ENCODE measurements around the gene PIM3.

PIM3 gene

GRCh38 chr22:49956914-49957825 is 3.4 kb upstream of the PIM3 start:
- DNase-seq, result no peak

DNA sequence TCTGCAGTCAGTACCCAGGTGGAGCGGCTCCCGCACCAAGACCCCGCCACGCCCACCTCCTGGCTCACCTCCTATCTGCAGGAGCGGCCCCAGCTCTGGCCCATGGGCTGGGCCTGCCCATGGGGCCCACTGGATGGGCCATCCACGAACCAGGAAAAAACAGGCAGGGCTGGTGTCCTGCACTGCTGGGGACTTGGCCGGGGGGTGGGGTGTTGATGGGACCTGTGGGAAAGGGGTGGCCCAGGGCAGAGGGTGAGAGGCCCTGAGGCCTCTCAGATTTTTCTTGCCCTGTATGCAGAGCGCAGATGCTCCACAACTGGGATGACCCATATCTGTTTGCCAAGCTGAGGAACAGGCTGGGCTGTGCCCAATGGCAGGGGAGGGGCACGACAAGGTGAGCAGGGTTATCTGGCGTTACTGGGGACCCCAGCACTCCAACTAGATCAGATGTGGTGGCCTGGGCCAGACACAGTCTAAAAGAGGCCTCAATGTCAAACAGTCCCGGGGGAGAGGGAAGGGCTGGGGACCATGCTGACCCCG is 2.7 kb upstream of the PIM3 start:
- DNase-seq, result no peak

DNA sequence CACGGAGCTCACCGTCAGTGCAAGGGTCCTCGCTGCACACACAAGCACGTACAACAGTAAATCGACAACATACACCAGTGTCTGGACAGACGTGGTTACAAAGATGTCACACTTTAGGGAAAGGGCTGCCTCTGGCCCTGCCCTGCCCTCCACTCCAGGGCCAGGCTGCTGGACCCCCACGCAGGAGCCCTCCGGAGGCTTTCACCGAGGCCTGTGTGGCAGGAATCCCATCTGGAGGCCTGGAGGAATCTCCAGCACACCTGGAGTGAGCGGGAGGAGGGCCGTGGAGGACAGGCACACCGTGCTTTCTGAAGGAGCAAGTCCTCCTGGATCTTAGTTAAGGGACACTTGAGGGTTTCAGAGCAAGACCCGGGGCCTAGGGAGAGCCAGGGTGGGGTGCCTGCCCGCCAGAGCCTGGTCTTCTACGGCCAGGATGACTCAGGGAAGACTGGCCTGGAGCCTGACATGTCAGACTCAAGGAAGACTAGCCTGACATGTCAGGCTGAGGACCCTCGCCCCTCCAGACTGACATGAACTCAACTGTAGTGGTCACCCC is 2.1 kb upstream of the PIM3 start:
- DNase-seq, result no peak

DNA sequence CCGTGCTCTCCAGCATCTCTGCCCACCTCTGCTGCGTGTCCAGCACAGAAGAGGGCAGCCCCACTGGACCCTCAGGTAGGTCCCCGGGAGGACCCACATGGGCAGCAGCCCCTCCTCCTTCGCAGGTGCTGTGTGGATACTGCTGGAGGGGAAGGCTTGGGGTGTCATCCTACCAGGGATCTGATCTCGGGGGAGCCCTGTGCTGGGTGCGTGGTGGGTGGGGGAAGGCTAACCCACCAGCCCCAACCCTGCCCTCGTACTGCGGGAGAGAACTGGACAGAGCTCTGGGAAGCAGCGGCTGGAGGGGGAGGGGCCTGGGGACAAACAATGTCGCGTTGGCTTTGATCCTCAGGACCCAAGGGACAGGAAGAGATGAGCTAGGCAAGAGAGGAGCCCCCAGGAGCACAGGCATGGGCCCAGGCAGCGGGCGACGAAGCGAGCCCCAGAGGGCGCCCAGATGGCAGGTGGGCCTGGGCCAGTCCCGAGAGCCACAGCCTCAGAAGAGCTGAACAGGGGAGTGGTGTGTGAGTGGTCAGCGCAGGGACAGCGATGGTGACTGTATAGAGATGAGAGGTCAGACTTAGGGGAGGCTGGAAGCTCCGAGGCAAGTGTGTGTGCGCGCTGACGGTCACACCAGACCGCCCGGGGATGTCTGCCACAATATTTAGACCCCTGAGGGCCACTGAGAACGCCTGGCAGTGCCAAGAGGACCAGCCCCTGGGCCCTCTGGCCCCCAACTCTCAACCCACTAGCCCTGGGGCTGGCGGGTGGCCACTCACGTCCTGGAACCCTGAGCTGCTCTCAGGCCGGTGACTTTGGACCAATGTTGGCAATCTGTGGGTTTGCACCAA is 1.4 kb upstream of the PIM3 start:
- no peak for DNase-seq

DNA sequence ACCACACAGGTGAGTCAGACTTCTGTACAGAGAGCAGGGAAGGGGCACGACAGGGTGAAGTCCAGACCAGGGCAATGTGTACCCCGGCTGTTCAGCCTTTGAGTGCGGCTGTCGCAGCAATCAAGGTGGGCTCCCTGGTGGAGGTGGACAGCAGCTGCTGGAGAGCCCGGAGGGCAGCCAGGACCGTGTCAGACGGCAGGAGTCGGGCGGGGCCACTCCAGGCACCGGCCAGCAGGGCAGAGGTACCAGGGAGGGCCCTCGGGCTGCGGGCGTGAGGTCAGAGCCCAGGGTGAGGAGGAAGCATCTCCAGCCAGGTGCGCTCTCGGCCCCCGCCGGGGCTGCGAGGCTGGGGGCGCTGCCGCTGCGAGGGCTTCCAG is 802 bp upstream of the PIM3 start:
- DNase-seq, result peak; percentile 39

GRCh38 chr22:49961005-49961600 is 531 bp downstream of the PIM3 start:
- peak; percentile 43 for DNase-seq

GRCh38 chr22:49961601-49962011 is 1.0 kb downstream of the PIM3 start:
- DNase-seq, result no peak

DNA sequence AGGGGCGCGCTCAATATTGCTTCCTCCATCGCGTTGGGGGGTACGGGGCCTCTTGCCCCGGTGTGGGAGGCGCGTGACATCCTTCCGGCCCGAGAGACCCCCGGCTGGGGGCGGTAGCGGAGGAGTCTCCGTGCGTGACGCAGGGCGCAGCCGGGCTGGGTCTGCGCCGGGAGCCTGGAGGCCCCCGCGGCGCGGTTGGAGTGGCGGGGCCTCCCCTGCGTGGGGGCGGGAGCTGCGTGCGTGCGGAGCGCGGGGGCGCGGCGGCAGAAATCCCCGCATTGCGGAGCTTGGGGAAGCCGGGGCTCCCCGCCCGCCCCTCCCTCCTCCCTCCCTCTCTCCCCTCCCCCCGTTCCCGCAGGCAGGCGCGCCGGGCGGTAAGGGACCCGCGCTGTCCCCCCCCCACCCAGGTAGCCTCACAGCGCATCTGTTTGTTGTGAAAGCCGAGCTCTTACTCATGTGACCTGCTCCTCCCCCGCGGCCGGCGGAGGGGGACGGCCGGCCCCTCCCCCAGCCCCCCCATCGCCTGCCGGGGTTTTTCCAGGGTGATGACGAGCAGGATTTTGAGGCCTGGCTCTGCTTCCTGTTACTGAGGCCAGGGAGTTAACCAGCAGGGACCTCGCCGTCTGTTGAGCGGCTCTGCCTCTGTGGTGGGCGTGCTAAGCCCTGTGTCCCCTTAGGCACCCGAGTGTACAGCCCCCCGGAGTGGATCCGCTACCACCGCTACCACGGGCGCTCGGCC is 1.6 kb downstream of the PIM3 start:
- DNase-seq, result peak; percentile 93

DNA sequence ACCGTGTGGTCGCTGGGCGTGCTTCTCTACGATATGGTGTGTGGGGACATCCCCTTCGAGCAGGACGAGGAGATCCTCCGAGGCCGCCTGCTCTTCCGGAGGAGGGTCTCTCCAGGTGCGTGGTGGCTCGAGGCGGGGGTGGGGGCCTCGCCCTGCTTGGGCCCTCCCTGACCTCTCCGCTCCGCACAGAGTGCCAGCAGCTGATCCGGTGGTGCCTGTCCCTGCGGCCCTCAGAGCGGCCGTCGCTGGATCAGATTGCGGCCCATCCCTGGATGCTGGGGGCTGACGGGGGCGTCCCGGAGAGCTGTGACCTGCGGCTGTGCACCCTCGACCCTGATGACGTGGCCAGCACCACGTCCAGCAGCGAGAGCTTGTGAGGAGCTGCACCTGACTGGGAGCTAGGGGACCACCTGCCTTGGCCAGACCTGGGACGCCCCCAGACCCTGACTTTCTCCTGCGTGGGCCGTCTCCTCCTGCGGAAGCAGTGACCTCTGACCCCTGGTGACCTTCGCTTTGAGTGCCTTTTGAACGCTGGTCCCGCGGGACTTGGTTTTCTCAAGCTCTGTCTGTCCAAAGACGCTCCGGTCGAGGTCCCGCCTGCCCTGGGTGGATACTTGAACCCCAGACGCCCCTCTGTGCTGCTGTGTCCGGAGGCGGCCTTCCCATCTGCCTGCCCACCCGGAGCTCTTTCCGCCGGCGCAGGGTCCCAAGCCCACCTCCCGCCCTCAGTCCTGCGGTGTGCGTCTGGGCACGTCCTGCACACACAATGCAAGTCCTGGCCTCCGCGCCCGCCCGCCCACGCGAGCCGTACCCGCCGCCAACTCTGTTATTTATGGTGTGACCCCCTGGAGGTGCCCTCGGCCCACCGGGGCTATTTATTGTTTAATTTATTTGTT is 2.4 kb downstream of the PIM3 start:
- DNase-seq, result no peak

DNA sequence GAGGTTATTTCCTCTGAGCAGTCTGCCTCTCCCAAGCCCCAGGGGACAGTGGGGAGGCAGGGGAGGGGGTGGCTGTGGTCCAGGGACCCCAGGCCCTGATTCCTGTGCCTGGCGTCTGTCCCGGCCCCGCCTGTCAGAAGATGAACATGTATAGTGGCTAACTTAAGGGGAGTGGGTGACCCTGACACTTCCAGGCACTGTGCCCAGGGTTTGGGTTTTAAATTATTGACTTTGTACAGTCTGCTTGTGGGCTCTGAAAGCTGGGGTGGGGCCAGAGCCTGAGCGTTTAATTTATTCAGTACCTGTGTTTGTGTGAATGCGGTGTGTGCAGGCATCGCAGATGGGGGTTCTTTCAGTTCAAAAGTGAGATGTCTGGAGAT is 3.1 kb downstream of the PIM3 start:
- peak; percentile 41 for DNase-seq

DNA sequence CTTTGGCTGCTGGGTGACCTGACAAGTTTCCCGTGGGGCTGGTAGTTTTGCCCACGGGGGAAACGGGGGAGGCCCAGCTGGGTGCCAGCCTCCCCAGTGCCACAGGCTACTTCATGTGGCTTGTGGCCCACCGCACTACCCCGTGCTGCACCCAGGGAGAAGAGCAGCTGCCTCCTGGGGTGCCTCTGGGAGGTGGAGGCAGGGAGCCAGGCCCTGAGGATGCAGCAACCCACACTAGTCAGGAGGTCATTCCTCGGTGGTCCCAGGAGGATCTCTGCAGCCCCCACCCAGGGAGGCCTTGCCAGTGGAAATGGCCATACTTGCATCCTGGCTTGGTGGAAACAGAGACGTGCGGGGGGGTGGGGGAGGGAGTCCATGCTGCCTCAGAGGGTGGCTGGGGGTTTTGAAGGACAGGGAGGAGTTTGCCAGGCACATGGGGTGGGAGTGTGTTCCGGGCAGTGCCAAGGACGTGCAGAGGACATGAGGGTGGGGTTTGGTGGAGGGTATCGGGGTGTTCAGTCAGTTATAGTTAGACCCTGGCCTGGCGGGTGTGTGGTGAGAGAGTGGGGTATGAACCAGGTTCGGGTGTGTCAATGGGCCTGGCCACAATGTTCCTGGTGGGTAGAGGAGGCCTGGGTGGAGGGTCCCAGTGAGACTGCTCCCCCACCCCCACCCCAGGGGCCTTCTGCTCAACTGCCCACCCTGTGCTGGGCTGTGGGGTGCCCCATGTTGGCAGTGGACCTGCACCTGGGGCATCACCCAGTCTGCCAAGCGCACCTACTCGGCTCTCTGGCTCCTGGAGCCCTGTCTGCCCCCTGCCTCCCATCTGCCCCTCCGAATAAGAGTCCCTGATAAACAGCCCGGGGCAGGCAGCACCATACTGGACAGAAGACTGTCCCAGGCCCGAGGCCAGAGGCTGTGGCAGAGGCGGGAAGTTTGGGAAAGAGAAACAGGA is 3.8 kb downstream of the PIM3 start:
- peak; percentile 61 for DNase-seq

DNA sequence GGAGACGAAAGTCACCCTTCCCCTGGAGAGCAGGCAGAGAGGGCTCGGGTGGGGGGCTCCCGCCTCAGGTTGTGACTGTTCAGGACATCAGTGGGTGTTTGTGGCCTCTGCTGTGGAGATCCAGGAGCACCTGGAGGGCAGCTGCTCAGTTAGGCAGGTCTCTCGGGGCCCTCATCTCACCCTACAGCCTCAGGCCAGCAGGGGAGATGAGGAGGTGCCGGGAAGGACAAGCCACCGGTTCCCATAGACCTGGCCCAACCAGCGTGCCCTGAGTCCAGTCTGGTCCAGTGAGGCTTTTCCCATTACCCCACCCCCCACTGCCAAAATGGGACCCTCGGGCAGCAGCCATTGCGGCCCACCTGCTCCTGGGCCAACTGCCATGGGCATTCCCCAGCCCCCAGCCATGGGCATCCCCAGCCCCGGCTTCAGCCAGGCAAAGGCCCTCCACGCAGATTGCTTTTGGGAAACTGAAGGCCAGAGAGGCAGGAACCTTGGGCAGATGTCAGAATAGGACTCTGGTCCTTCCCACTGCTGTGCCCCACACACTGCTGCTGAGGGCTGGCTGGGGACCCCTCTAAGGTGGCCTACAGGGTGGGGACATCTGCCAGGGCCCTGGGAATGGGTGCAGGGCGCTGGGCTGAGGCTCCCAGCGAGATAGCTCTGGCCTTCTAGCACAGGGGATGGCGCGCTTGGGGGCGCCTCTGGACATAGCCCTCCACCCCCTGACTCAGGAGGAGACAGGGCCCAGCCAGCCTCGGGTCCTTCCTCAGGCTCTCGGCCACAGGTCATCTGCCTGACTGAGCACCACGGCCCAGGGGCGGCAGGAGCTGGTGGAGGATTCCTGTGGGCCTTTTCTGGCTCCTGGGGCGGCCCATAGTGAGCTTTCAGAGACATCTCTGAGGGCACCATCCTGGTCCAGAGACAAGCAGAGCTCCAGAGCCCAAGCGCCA is 4.8 kb downstream of the PIM3 start:
- DNase-seq, result no peak

DNA sequence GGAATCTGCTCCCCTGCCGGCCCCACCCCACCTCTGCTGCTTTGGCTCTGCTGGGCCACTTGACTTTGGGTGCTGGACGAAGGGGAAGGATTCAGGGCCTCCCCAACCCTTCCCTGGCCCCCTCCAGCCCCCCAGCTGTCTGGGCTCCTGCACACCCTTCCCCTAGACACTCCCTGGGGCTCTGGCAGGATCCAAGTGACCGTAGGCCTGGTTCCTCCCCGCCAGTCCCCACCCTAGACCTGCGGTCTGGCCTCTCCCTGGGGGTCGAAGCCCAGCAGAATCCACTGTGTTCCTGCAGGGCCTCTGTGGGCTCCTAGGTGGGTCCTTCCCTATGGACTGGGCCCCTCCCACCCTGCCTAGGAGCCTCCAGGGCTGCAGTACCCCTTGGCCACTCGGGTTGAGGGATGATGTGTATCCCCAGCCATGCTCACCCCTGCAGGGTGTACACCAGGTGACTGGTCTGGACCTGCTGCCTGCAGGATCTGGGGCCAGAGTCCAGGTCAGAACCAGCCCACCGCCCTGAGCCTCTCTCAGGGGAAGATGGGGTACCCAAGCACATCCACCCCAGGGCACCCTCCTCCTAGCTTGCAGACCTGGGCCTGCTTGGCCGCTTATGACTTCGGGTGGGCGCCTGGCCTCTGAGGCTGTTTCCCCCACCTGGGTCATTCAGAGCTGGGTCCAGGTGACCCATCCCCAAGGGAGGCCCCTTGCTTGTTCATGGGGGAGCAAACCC is 5.6 kb downstream of the PIM3 start:
- no peak for DNase-seq

DNA sequence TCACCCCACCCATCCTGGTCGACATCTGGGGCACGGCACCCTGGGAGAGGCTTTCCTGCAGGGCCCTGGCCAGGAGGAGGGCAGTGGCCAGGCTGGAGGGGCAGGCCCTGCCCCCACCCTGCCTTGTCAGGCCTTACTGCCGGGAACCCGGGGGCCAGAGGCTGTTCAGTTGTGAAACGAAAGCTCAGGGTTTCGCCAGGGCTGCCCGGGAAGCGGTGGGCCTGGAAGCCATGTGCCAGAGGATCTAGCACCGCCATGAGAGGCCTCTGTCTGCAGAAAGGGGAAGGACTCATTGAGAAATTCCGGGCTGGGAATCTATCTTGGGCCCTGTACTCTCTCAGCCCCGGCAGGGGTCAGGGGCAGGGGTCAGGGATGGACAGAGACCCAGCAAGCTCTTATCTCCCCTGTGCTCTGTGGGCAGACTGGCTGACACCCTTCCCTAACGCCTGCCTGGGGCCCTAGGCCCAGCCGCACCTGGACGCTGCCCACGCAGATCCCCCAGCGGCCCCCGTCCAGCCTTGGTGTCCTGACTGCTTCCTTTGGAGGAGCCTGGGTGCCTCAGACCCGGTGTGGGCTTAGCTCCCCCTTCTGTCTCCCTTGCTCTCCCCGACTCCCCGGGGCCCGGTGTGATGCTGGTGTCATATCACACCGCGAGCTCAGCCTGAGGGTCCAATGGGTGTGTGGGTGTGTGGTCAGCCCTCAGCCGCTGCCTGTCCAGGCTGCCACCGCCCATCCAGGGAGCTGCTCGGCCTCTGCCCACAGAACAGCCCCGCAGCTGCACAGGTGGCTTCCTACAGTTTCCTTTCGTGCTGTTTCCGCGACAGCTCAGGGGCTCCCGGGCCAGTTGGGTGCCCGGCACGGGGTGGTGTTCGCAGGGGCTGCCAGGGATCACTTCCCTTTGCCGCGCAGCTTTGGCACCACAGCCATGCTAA is 6.5 kb downstream of the PIM3 start:
- no peak for DNase-seq

DNA sequence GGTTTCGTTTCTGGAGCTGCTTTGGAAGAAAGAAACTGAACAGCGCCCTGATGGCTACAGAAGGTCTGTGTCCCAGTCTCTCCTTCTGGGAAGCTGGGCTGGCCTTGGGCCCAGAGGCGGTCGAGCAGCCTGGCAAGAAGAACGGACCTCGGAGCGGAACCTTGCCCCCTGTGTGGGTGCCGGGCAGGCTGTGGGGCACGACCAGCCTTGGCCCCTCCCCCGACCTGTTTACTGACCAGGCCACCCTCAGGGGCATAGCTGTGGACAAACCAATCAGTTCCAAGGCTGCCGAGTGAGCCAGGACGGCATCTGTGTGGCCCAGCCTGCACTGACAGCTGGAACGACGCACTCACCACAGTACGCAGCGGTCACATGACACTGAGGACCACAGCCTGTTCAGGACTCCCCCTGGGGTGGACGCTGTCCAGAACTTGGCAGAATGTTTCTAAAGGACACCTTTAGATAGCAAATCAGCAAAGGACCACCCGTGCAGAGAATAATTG is 7.2 kb downstream of the PIM3 start:
- DNase-seq, result no peak

DNA sequence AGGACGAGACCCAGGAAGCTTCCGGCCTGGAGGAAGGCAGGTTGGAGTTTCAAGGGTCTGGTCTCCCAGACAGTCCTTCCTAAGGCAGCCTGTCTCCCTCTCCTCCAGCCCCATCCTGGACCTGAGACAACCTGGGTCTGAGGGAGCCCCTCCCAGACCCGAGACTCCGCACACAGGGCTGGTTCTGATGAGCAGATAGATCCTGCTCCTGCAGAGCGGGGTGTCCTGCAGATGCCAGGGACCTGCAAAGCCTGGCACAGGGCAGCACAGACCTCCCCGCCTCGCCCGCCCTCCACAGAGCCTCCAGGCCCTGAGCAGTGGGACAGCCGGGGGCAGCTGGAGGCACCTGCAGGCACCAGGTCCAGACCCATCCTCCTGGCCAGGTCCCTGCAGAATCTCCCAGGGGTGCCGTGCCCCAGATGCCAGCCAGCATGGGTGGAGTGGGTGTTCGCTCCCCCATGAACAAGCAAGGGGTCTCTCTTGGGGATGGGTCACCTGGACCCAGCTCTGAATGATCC is 7.8 kb downstream of the PIM3 start:
- no peak for DNase-seq
